SW480 (cell line): Measurements from ENCODE around the gene GET3.
A peak's percentile ranks its signal among the peaks of the same experiment; 100 is the strongest.

Source experiments
- DNase-seq: peaks from one replicate; pipeline ENCODE4 v3.0.0-alpha.2; 2016; ENCODE audit warnings: low spot score

GET3 gene

GRCh38 chr19:12779162-12779993, 42.1 kb downstream of the GET3 start:
- DNase-seq: peak; percentile 45

- DNase-seq: no peak
These were observed 44.8 kb downstream of the GET3 start for GRCh38 chr19:12782174-12782423.

GRCh38 chr19:12782424-12783290, 45.4 kb downstream of the GET3 start:
- DNase-seq: peak; percentile 55

- peak; percentile 32 for DNase-seq
These were observed 46.1 kb downstream of the GET3 start for GRCh38 chr19:12783291-12783848.

GRCh38 chr19:12783849-12784393, 46.6 kb downstream of the GET3 start:
- DNase-seq: no peak

GRCh38 chr19:12784394-12784870, 47.1 kb downstream of the GET3 start:
- no peak for DNase-seq

GRCh38 chr19:12784871-12785430, 47.7 kb downstream of the GET3 start:
- peak; percentile 21 for DNase-seq

GRCh38 chr19:12785431-12786031, 48.2 kb downstream of the GET3 start:
- no peak for DNase-seq

- DNase-seq: no peak
These were observed 49.0 kb downstream of the GET3 start for GRCh38 chr19:12786141-12786870.

GRCh38 chr19:12786952-12787351, 49.7 kb downstream of the GET3 start:
- DNase-seq: no peak

GRCh38 chr19:12787458-12787857, 50.2 kb downstream of the GET3 start:
- no peak for DNase-seq

GRCh38 chr19:12788042-12788681, 50.9 kb downstream of the GET3 start:
- DNase-seq: no peak

GRCh38 chr19:12788682-12789097, 51.4 kb downstream of the GET3 start:
- DNase-seq: peak; percentile 58

- DNase-seq: peak; percentile 68
These were observed 52.0 kb downstream of the GET3 start for GRCh38 chr19:12789098-12789903.

- DNase-seq: peak; percentile 96
These were observed 52.8 kb downstream of the GET3 start for GRCh38 chr19:12789904-12790619.

- peak; percentile 26 for DNase-seq
These were observed 53.5 kb downstream of the GET3 start for GRCh38 chr19:12790628-12791344.

GRCh38 chr19:12791345-12792050, 54.2 kb downstream of the GET3 start, which contains the start of gene JUNB:
JUNB (plus strand) TSS chr19:12791486; CDS start chr19:12791772, 286 bp downstream.
- peak; percentile 93 for DNase-seq
